A673 (cell line): ENCODE measurements around the gene C12orf43.

ENCODE experiments used
- CTCF ChIP-seq: fragments of 300-800, 200-600 bp; sonication (generic); conservative IDR thresholded peaks from 2 replicates; pipeline ENCODE4 v1.5.1; 2017; ENCODE audit warnings: low read depth, mild to moderate bottlenecking, antibody characterized with exemption, low read length, moderate library complexity, mixed read lengths
- EZH2 ChIP-seq: fragments of 200-600 bp; sonication (generic); IDR thresholded peaks from 2 replicates; pipeline ENCODE4 v1.6.1; 2017; ENCODE audit warnings: borderline replicate concordance, low read depth, mild to moderate bottlenecking, mixed read lengths, antibody characterized with exemption, low read length; ENCODE audit not compliant: poor library complexity, severe bottlenecking

GRCh38 chr12:120988234-120988633 lies 28.1 kb downstream of the C12orf43 start:
- TF ChIP-seq CTCF, result no peak
- no peak for TF ChIP-seq EZH2
